GM23248 (cell line): ENCODE results near the gene MYO10. TPM values are rescaled to one million over a fixed set of nuclear protein-coding genes. Genes with fewer than 3 reads are reported as not detected.

Source experiments
- DNase-seq: peaks from one replicate; pipeline ENCODE4 v3.0.0-alpha.2; 2015
- H2AFZ ChIP-seq: fragments of 200-600 bp; sonication (generic); 2 replicates; pipeline ENCODE4 v1.6.1; 2016; ENCODE audit warnings: antibody characterized with exemption
- H3F3A ChIP-seq: fragments of 200-600 bp; sonication (generic); 2 replicates; pipeline ENCODE4 v1.6.1; 2016; ENCODE audit warnings: mild to moderate bottlenecking, antibody characterized with exemption, mixed run types; ENCODE audit not compliant: insufficient read depth
- H3K27ac ChIP-seq: fragments of 200-600 bp; sonication (generic); 2 replicates; pipeline ENCODE4 v1.5.1; 2016; ENCODE audit warnings: mild to moderate bottlenecking
- H3K27me3 ChIP-seq: fragments of 200-600 bp; sonication (generic); replicated peaks from 2 replicates; pipeline ENCODE4 v1.6.1; 2016; ENCODE audit warnings: mild to moderate bottlenecking; ENCODE audit not compliant: insufficient read depth
- H3K36me3 ChIP-seq: fragments of 200-600 bp; sonication (generic); 2 replicates; pipeline ENCODE4 v1.6.1; 2016; ENCODE audit warnings: low read depth, mild to moderate bottlenecking
- H3K4me1 ChIP-seq: fragments of 200-600 bp; sonication (generic); 2 replicates; pipeline ENCODE4 v1.6.1; 2016; ENCODE audit warnings: mild to moderate bottlenecking; ENCODE audit not compliant: insufficient read depth
- H3K4me2 ChIP-seq: fragments of 200-600 bp; sonication (generic); one replicate; pipeline ENCODE4 v1.6.1; 2016; ENCODE audit warnings: mild to moderate bottlenecking; ENCODE audit not compliant: unreplicated experiment
- H3K4me3 ChIP-seq: fragments of 200-600 bp; sonication (generic); 2 replicates; pipeline ENCODE4 v1.5.1; 2016; ENCODE audit warnings: mild to moderate bottlenecking
- H3K79me2 ChIP-seq: fragments of 200-600 bp; sonication (generic); 2 replicates; pipeline ENCODE4 v1.6.1; 2016; ENCODE audit warnings: mild to moderate bottlenecking; ENCODE audit not compliant: insufficient read depth
- H3K9ac ChIP-seq: fragments of 200-600 bp; sonication (generic); 2 replicates; pipeline ENCODE4 v1.6.1; 2016; ENCODE audit warnings: mild to moderate bottlenecking
- H3K9me2 ChIP-seq: fragments of 200-600 bp; sonication (generic); 2 replicates; pipeline ENCODE4 v1.6.1; 2016; ENCODE audit warnings: mixed run types, mild to moderate bottlenecking, moderate library complexity; ENCODE audit not compliant: insufficient read depth
- H3K9me3 ChIP-seq: fragments of 200-600 bp; sonication (generic); one replicate; pipeline ENCODE4 v1.6.1; 2017; ENCODE audit warnings: low read depth
- H4K20me1 ChIP-seq: fragments of 200-600 bp; sonication (generic); 2 replicates; pipeline ENCODE4 v1.6.0; 2016; ENCODE audit not compliant: insufficient read depth
- EZH2 ChIP-seq: fragments of 200-600 bp; sonication (generic); IDR thresholded peaks from 2 replicates; pipeline ENCODE4 v1.6.1; 2018; ENCODE audit warnings: antibody characterized with exemption, mild to moderate bottlenecking; ENCODE audit not compliant: insufficient read depth, poor library complexity, severe bottlenecking
- EZH2phosphoT487 ChIP-seq: fragments of 200-600 bp; sonication (generic); IDR thresholded peaks from 2 replicates; pipeline ENCODE4 v1.6.1; 2018; ENCODE audit warnings: antibody characterized with exemption, moderate library complexity, mild to moderate bottlenecking, low read depth; ENCODE audit not compliant: insufficient read depth
- WGBS, 2 experiments: methylation state at CpG; one replicate each; pipeline ENCODE4 v1.1.6; 2015 to 2017; ENCODE audit warnings: low lambda C conversion rate in 2 of 2, low coverage in 1 of 2; ENCODE audit errors: missing lambda C conversion rate in 2 of 2; 5-methylcytosine and 5-hydroxymethylcytosine counted together
- in situ Hi-C: fragments of 300-500 bp; cut with MboI; formaldehyde crosslinking; loops from 2 replicates; pipeline ENCODE4 v1.15.0; 2020
- polyA plus RNA-seq: library from polyadenylated mRNA; unstranded; fragments of >200 nt; fragmentation: Nextera tagmentation; extraction: Ambion mirVana; gene quantifications from 2 replicates; pipeline ENCODE4 v1.2.1, GENCODE V29; 2016
- total RNA-seq: library from RNA; depleted of rRNA; stranded (reverse); fragments of >200 nt; shearing (Covaris generic); gene quantifications from 2 replicates; pipeline ENCODE4 v1.2.3, GENCODE V29; 2014

Gene MYO10
- total and polyA plus RNA-seq, 2 experiments from 2014 or later, result 43.2 to 47.0 TPM

DNA sequence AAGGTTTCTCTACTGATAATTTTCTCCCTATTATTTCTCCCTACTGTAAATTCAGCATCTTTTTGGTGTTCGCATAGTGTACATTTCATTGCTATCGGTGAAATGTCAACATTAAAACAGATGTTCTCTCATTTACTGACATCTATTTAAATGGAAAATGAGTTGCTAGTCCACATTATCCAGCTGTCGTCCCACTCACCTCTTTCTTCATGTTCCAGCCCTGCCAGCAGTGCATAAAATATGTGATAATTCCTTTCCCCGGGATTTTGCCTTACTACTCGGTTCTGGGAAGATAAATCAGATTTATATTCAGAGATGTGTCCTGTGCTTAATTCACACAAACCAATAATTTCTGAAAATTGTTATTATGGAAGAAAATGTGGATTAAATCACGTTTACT lies 155.8 kb downstream of the MYO10 start:
- TF ChIP-seq EZH2phosphoT487, result no peak
- TF ChIP-seq EZH2, result no peak
- H3K9me2 ChIP-seq, result no peaks in the 10 kb centered on the region
- H2AFZ ChIP-seq, result no peak overlapping the region
- H3K36me3 ChIP-seq, result peaks cover 46% of the 10 kb centered on the region
- no peaks in the 10 kb centered on the region for H3K27me3 ChIP-seq
- H3F3A ChIP-seq, result peaks cover 63% of the 10 kb centered on the region
- no peak for DNase-seq
- no peaks in the 10 kb centered on the region for H4K20me1 ChIP-seq
- WGBS, 2 experiments, result 84 to 85% methylated on average over 6 of the region's 6 CpGs
- in situ Hi-C loops, result no loop called here
- no peak overlapping the region for H3K4me3 ChIP-seq
- H3K9me3 ChIP-seq, result no peaks in the 10 kb centered on the region
- H3K79me2 ChIP-seq, result peaks cover 94% of the 10 kb centered on the region
- H3K4me1 ChIP-seq, result peaks cover 20% of the 10 kb centered on the region
- no peak overlapping the region for H3K4me2 ChIP-seq
- H3K27ac ChIP-seq, result no peak overlapping the region
- no peak overlapping the region for H3K9ac ChIP-seq

GRCh38 chr5:16777432-16777831 lies 158.7 kb downstream of the MYO10 start:
- H3K36me3 ChIP-seq, result peaks cover 39% of the 10 kb centered on the region
- H3K9ac ChIP-seq, result no peak overlapping the region
- H3K27ac ChIP-seq, result peak overlapping the region; percentile 59; the same call in 1 of the 2 replicates
- TF ChIP-seq EZH2 (no peak), EZH2phosphoT487 (no peak)
- 93% methylated on average over 4 to 5 of the region's 5 CpGs for WGBS, 2 experiments
- peaks cover 88% of the 10 kb centered on the region for H3K79me2 ChIP-seq
- DNase-seq, result no peak
- H3F3A ChIP-seq, result peaks cover 56% of the 10 kb centered on the region
- H2AFZ ChIP-seq, result no peak overlapping the region
- in situ Hi-C loops, result no loop called here
- H3K9me3 ChIP-seq, result no peaks in the 10 kb centered on the region
- H3K9me2 ChIP-seq, result no peaks in the 10 kb centered on the region
- no peaks in the 10 kb centered on the region; the same call in 1 of the 2 replicates for H4K20me1 ChIP-seq
- peaks cover 7% of the 10 kb centered on the region for H3K4me1 ChIP-seq
- no peak overlapping the region for H3K4me2 ChIP-seq
- H3K27me3 ChIP-seq, result no peaks in the 10 kb centered on the region
- no peak overlapping the region for H3K4me3 ChIP-seq

DNA sequence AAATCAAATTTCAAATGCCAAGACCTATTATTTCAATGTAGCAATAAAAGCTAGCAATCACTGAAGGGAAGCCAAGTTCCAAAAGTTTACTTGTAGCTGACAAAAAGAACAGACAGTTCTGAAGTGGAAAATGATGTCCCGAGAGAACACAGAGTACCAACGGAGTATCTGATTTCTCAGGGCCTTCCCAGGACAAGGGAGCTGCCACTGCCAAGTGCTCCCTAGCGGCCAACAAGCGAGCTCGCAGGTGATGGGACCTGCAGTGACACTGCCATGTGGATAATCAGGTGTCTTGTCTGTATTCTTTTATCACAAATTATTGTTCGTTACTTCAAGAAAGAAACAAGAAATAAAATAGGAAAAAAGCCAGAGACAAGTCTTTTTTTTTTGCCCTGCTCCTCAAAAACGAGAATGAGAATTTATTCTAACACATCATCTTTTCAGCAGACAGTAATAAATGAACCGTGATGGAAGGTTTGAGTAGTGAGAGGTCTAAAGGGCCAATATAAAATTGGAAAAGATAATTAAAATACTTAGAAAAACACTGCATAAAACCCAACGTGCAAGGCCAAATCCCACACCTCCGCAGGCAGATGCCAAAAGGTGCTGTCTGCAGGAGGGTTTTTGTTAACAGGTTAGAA lies 159.4 kb downstream of the MYO10 start:
- Histone ChIP-seq H3K9me2 (no peaks in the 10 kb centered on the region), H3K4me1 (peaks cover 7% of the 10 kb centered on the region), H3K27ac (0 out of 2 replicates have a peak overlapping the region, but pooled peaks have one; percentile 10), H3K9ac (no peak overlapping the region), H4K20me1 (no peaks in the 10 kb centered on the region; the same call in 1 of the 2 replicates), H3F3A (peaks cover 54% of the 10 kb centered on the region), H3K4me2 (no peak overlapping the region), H3K4me3 (no peak overlapping the region), H3K27me3 (no peaks in the 10 kb centered on the region), H3K9me3 (no peaks in the 10 kb centered on the region), H2AFZ (no peak overlapping the region), H3K36me3 (peaks cover 33% of the 10 kb centered on the region), H3K79me2 (peaks cover 88% of the 10 kb centered on the region)
- in situ Hi-C loops, result no loop called here
- DNase-seq, result no peak
- TF ChIP-seq EZH2 (no peak), EZH2phosphoT487 (no peak)
- 47 to 50% methylated on average over 10 of the region's 10 CpGs for WGBS, 2 experiments

- Histone ChIP-seq H3K27ac (peak overlapping the region; percentile 75; the same call in 1 of the 2 replicates), H3K4me2 (no peak overlapping the region), H3F3A (peaks cover 42% of the 10 kb centered on the region), H3K4me3 (no peak overlapping the region), H3K9me3 (no peaks in the 10 kb centered on the region), H2AFZ (no peak overlapping the region), H3K9me2 (no peaks in the 10 kb centered on the region), H3K9ac (no peak overlapping the region), H3K4me1 (peaks cover 7% of the 10 kb centered on the region), H3K79me2 (peaks cover 83% of the 10 kb centered on the region), H4K20me1 (no peaks in the 10 kb centered on the region; the same call in 1 of the 2 replicates), H3K27me3 (no peaks in the 10 kb centered on the region), H3K36me3 (peaks cover 21% of the 10 kb centered on the region)
- in situ Hi-C loops, result no loop called here
- WGBS, 2 experiments, result 91 to 94% methylated on average over 4 of the region's 4 CpGs
- no peak for DNase-seq
- TF ChIP-seq EZH2 (no peak), EZH2phosphoT487 (no peak)
These were observed 161.3 kb downstream of the MYO10 start for GRCh38 chr5:16774806-16775205.
